HepG2 (cell line): ENCODE measurements around the gene MPIG6B. TPM values are rescaled to one million over a fixed set of nuclear protein-coding genes. Genes with fewer than 3 reads are reported as not detected.

ENCODE experiments used
- ARID2 ChIP-seq: sonication (generic); formaldehyde crosslinking; IDR thresholded peaks from 2 replicates; pipeline ENCODE4 v1.8.1; 2022; ENCODE audit warnings: mild to moderate bottlenecking, missing genetic modification reagents, borderline replicate concordance
- CHCHD3 ChIP-seq: sonication (generic); formaldehyde crosslinking; IDR thresholded peaks from 2 replicates; pipeline ENCODE4 v1.8.0; 2022; ENCODE audit warnings: mild to moderate bottlenecking, missing genetic modification reagents, moderate library complexity
- GABPA ChIP-seq, 2 experiments: IDR thresholded peaks; 2 replicates each; pipeline ENCODE4 v1.6.1; 2011 to 2016; ENCODE audit warnings: low read depth in 2 of 2, low read length in 1 of 2, missing biosample characterization in 1 of 2, missing genetic modification characterization in 1 of 2
- GABPB1 ChIP-seq: IDR thresholded peaks from 2 replicates; pipeline ENCODE4 v1.6.1; 2016; ENCODE audit warnings: mild to moderate bottlenecking, missing genetic modification reagents, moderate library complexity, missing compliant biosample characterization
- GATA4 ChIP-seq: sonication (generic); IDR thresholded peaks from 2 replicates; pipeline ENCODE4 v1.6.1; 2016; ENCODE audit warnings: antibody characterized with exemption, low read depth, borderline replicate concordance
- GATAD2A ChIP-seq: IDR thresholded peaks from 2 replicates; pipeline ENCODE4 v1.6.1; 2016
- HCFC1 ChIP-seq: fragments of 150-350 bp; IDR thresholded peaks from 2 replicates; pipeline ENCODE4 v1.6.1; 2014; ENCODE audit warnings: low read depth, low read length
- KLF9 ChIP-seq: IDR thresholded peaks from 2 replicates; pipeline ENCODE4 v1.6.1; 2016; ENCODE audit warnings: low read depth
- MBNL3 ChIP-seq: fragments of 250-450 bp; sonication (Bioruptor Pico); conservative IDR thresholded peaks from 2 replicates; pipeline ENCODE4 v1.8.0; 2022; ENCODE audit warnings: mild to moderate bottlenecking, inconsistent platforms
- MTF1 ChIP-seq: sonication (generic); formaldehyde crosslinking; IDR thresholded peaks from 2 replicates; pipeline ENCODE4 v1.5.0; 2020; ENCODE audit warnings: missing genetic modification reagents
- SNAI1 ChIP-seq: sonication (generic); formaldehyde crosslinking; IDR thresholded peaks from 2 replicates; pipeline ENCODE4 v1.5.0; 2020; ENCODE audit warnings: mild to moderate bottlenecking, missing genetic modification reagents, borderline replicate concordance
- SOX6 ChIP-seq, 2 experiments: fragments of 450-650 bp in 1 of 2; sonication (generic) in 1 of 2; formaldehyde crosslinking in 1 of 2; IDR thresholded peaks; 2 replicates each; pipeline versions ENCODE4 v1.4.0 to v1.6.1; 2017 to 2020; ENCODE audit warnings: antibody characterized with exemption in 1 of 2, mild to moderate bottlenecking in 1 of 2, missing genetic modification reagents in 1 of 2
- SRY ChIP-seq: sonication (generic); formaldehyde crosslinking; IDR thresholded peaks from 2 replicates; pipeline ENCODE4 v1.8.0; 2022; ENCODE audit warnings: mild to moderate bottlenecking, missing genetic modification reagents
- ZFP37 ChIP-seq: sonication (generic); formaldehyde crosslinking; IDR thresholded peaks from 2 replicates; pipeline ENCODE4 v1.4.0; 2020; ENCODE audit warnings: missing genetic modification reagents, borderline replicate concordance
- ZNF326 ChIP-seq: sonication (generic); formaldehyde crosslinking; IDR thresholded peaks from 2 replicates; pipeline ENCODE4 v1.4.0; 2020; ENCODE audit warnings: missing genetic modification reagents, borderline replicate concordance
- ZNF562 ChIP-seq: sonication (generic); formaldehyde crosslinking; IDR thresholded peaks from 2 replicates; pipeline ENCODE4 v1.8.0; 2022; ENCODE audit warnings: missing genetic modification reagents, borderline replicate concordance
- ZNF589 ChIP-seq: sonication (generic); formaldehyde crosslinking; conservative IDR thresholded peaks from 2 replicates; pipeline ENCODE4 v1.8.0; 2022; ENCODE audit warnings: mild to moderate bottlenecking, moderate library complexity, missing genetic modification reagents
- ZNF709 ChIP-seq: sonication (generic); formaldehyde crosslinking; IDR thresholded peaks from 2 replicates; pipeline ENCODE4 v1.5.0; 2020; ENCODE audit warnings: mild to moderate bottlenecking, missing genetic modification reagents
- ZNF761 ChIP-seq: sonication (generic); formaldehyde crosslinking; conservative IDR thresholded peaks from 2 replicates; pipeline ENCODE4 v1.4.0; 2020; ENCODE audit warnings: mild to moderate bottlenecking, missing genetic modification reagents
- polyA plus RNA-seq, 8 experiments: library from polyadenylated mRNA; depleted of rRNA in 3 of 8; stranded (reverse) in 7 of 8; unstranded in 1 of 8; fragments of >200 nt; fragmentation: Illumina TruSeq in 4 of 8; extraction: Trizol in 4 of 8; gene quantifications; 2 replicates each; pipeline versions ENCODE4 v1.2.1 to v1.2.3, GENCODE V29; 2011 to 2016; ENCODE audit warnings: low read depth in 4 of 8, missing spikeins in 1 of 8, mixed read lengths in 1 of 8; ENCODE audit not compliant: insufficient read depth in 1 of 8
- total RNA-seq, 5 experiments: library from RNA; depleted of rRNA; stranded (reverse); fragments of >200 nt; fragmentation: Illumina TruSeq; extraction: Trizol; gene quantifications; 2 replicates each; pipeline ENCODE4 v1.2.3, GENCODE V29; 2016; ENCODE audit warnings: low read depth in 1 of 5
- TF ChIP-seq, protein P1 (sequence below): IDR thresholded peaks from 2 replicates; pipeline ENCODE4 v1.6.1; 2016; ENCODE audit warnings: missing biosample characterization, missing genetic modification reagents, low read depth
- TF ChIP-seq, protein P2 (sequence below), 2 experiments: sonication (generic) in 1 of 2; formaldehyde crosslinking in 1 of 2; IDR thresholded peaks; 2 replicates each; pipeline versions ENCODE4 v1.6.1 to v1.9.0; 2014 to 2022; ENCODE audit warnings: antibody characterized with exemption in 1 of 2, borderline replicate concordance in 1 of 2, inconsistent platforms in 1 of 2, low read depth in 1 of 2, missing genetic modification reagents in 1 of 2
- TF ChIP-seq, protein P3 (sequence below): sonication (generic); formaldehyde crosslinking; IDR thresholded peaks from 2 replicates; pipeline ENCODE4 v1.4.0; 2020; ENCODE audit warnings: missing genetic modification reagents

The MPIG6B gene
- total and polyA plus RNA-seq, 2 of the 13 experiments (the other 11 are each of a cell fraction or from before 2014, with no cell fraction given), result not detected

DNA sequence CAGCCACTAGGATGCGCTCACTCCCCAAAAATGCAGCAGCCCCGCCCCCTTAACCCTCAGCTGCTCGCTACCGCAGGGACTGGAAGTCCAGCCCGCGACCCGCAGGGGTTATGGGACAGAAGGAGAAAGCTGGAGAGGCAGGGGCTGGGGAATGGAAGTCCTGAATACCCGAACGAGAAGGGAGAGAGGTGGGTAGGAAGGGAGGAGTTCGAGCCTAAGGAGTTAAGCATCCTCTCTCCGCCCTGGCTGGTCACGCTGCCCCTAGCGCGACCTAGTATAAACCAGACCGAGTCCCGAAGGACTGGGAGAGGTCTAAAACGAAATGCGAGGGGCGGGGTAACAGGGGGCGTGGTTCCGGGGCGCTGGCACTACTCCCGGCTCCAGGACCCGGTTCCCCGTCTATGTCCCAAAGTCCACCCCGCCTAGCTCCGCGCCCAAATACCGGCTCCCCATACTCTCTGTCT is 6.4 kb downstream of the MPIG6B start (continued):
- TF ChIP-seq, protein P1, sequence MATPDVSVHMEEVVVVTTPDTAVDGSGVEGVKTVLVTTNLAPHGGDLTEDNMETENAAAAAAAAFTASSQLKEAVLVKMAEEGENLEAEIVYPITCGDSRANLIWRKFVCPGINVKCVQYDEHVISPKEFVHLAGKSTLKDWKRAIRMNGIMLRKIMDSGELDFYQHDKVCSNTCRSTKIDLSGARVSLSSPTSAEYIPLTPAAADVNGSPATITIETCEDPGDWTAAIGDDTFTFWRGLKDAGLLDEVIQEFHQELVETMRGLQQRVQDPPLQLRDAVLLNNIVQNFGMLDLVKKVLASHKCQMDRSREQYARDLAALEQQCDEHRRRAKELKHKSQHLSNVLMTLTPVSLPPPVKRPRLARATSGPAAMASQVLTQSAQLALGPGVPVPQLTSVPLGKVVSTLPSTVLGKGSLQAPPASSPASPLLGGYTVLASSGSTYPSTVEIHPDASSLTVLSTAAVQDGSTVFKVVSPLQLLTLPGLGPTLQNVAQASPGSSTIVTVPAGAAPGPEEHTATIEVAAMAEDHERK, result no peak
- TF ChIP-seq, protein P2, sequence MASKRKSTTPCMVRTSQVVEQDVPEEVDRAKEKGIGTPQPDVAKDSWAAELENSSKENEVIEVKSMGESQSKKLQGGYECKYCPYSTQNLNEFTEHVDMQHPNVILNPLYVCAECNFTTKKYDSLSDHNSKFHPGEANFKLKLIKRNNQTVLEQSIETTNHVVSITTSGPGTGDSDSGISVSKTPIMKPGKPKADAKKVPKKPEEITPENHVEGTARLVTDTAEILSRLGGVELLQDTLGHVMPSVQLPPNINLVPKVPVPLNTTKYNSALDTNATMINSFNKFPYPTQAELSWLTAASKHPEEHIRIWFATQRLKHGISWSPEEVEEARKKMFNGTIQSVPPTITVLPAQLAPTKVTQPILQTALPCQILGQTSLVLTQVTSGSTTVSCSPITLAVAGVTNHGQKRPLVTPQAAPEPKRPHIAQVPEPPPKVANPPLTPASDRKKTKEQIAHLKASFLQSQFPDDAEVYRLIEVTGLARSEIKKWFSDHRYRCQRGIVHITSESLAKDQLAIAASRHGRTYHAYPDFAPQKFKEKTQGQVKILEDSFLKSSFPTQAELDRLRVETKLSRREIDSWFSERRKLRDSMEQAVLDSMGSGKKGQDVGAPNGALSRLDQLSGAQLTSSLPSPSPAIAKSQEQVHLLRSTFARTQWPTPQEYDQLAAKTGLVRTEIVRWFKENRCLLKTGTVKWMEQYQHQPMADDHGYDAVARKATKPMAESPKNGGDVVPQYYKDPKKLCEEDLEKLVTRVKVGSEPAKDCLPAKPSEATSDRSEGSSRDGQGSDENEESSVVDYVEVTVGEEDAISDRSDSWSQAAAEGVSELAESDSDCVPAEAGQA (IDR thresholded peaks at IDR 0.05; ENCODE audit: low read depth), result no peak
- TF ChIP-seq, protein P2 (CRISPR knock-in tag; IDR thresholded peaks at IDR 0.05; ENCODE audit: borderline replicate concordance), result no peak
- TF ChIP-seq GABPB1 (CRISPR knock-in tag) (no peak), GATA4 (no peak; the same call in 1 of the 2 replicates), SRY (CRISPR knock-in tag) (no peak; the same call in 1 of the 2 replicates), ZNF761 (CRISPR knock-in tag) (peak; percentile 70; the same call in 1 of the 2 replicates), HCFC1 (0 out of 2 replicates have a peak, but pooled peaks have one; percentile 10), ZNF709 (CRISPR knock-in tag) (0 out of 2 replicates have a peak, but pooled peaks have one; percentile 22), ZNF326 (CRISPR knock-in tag) (no peak), ARID2 (CRISPR knock-in tag) (no peak), SNAI1 (CRISPR knock-in tag) (no peak), ZNF562 (CRISPR knock-in tag) (no peak), GABPA (IDR thresholded peaks at IDR 0.05; ENCODE audit: low read depth, low read length) (no peak), GABPA (CRISPR knock-in tag; IDR thresholded peaks at IDR 0.05; ENCODE audit: low read depth) (no peak), ZFP37 (no peak), SOX6 (IDR thresholded peaks at IDR 0.05) (no peak), SOX6 (CRISPR knock-in tag; IDR thresholded peaks at IDR 0.05) (peak; percentile 43; the same call in 1 of the 2 replicates), KLF9 (peak; percentile 91; the same call in 1 of the 2 replicates), ZNF589 (CRISPR knock-in tag) (no peak), CHCHD3 (CRISPR knock-in tag) (no peak), MTF1 (CRISPR knock-in tag) (no peak), GATAD2A (CRISPR knock-in tag) (peak; percentile 71), MBNL3 (CRISPR knock-in tag) (no peak)
- TF ChIP-seq, protein P3, sequence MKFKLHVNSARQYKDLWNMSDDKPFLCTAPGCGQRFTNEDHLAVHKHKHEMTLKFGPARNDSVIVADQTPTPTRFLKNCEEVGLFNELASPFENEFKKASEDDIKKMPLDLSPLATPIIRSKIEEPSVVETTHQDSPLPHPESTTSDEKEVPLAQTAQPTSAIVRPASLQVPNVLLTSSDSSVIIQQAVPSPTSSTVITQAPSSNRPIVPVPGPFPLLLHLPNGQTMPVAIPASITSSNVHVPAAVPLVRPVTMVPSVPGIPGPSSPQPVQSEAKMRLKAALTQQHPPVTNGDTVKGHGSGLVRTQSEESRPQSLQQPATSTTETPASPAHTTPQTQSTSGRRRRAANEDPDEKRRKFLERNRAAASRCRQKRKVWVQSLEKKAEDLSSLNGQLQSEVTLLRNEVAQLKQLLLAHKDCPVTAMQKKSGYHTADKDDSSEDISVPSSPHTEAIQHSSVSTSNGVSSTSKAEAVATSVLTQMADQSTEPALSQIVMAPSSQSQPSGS, result peak; percentile 79
